Nephron (organoid): ENCODE results near the gene ALG2.
A peak's percentile ranks its signal among the peaks of the same experiment; 100 is the strongest.

ENCODE experiments used
- H3K27ac Mint-ChIP-seq, 3 experiments: 2 replicates each; pipeline ENCODE4 v1.8.0; 2020; ENCODE audit warnings: mixed read lengths in 3 of 3, mild to moderate bottlenecking in 2 of 3, moderate library complexity in 1 of 3
- H3K27me3 Mint-ChIP-seq: 2 replicates; pipeline ENCODE4 v1.8.0; 2021; ENCODE audit warnings: low read depth, mild to moderate bottlenecking, moderate library complexity, mixed read lengths
- H3K36me3 Mint-ChIP-seq: 2 replicates; pipeline ENCODE4 v1.8.0; 2020; ENCODE audit warnings: low read depth, mixed read lengths
- H3K4me1 Mint-ChIP-seq: 2 replicates; pipeline ENCODE4 v1.8.0; 2020; ENCODE audit warnings: mixed read lengths
- H3K4me3 Mint-ChIP-seq, 3 experiments: 2 replicates each; pipeline ENCODE4 v1.8.0; 2020; ENCODE audit warnings: mild to moderate bottlenecking in 3 of 3, mixed read lengths in 3 of 3, moderate library complexity in 2 of 3
- H3K9me3 Mint-ChIP-seq: 2 replicates; pipeline ENCODE4 v1.8.0; 2020; ENCODE audit warnings: mixed read lengths
- TF ChIP-seq, protein P1 (sequence below), 3 experiments: fragments of 200-600 bp; sonication (generic); IDR thresholded peaks; one replicate each; pipeline ENCODE4 v1.5.0; 2021; ENCODE audit warnings: antibody characterized with exemption in 3 of 3; ENCODE audit not compliant: unreplicated experiment in 3 of 3

The ALG2 gene

DNA sequence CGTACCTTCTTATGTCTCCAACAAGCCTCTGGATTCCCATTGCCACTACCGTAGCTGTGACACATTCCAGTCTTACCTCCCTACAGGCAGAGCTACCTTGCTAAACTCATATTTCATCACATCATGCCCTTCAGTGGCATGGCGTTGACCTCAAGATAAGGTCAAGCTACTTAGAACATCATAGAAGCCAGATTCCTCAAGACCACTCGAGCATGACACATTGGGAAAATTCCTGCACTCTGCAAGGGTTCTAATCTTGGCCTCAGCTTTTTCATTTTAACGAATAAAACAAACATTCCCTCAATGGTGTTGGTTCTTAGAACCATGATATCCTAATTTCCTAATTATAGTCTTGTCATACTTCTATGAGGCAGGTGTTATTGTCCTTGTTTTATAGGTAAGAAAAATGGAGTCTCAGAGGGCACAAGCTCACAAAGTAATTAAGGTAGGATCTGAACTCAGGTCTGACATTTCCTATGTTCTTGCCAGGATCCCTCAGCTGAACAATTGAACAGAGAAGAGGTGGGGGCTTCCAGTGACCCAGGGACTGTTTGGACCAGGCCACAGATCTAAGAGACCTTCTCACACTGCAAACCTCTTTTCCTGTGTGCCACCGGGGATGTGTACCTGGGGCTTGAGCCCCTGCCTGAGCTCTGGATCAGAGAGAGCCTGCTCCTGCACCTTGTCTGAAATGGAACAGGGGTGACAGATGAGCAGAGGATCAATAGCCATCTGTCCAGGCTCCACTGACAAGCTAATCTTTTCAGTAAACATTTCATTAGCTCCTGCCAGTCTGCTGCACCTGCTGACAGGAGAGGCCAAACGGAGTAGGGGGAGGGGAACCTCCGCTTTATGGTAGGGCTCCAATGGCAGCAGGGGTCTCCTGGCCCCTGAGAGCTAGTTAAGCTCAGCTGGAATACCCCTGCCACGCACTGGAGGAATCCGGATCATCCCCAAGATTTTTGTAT, 49.3 kb downstream of the ALG2 start:
- no peaks in the 10 kb centered on the region for H3K9me3 Mint-ChIP-seq
- H3K4me1 Mint-ChIP-seq = peaks cover 61% of the 10 kb centered on the region

DNA sequence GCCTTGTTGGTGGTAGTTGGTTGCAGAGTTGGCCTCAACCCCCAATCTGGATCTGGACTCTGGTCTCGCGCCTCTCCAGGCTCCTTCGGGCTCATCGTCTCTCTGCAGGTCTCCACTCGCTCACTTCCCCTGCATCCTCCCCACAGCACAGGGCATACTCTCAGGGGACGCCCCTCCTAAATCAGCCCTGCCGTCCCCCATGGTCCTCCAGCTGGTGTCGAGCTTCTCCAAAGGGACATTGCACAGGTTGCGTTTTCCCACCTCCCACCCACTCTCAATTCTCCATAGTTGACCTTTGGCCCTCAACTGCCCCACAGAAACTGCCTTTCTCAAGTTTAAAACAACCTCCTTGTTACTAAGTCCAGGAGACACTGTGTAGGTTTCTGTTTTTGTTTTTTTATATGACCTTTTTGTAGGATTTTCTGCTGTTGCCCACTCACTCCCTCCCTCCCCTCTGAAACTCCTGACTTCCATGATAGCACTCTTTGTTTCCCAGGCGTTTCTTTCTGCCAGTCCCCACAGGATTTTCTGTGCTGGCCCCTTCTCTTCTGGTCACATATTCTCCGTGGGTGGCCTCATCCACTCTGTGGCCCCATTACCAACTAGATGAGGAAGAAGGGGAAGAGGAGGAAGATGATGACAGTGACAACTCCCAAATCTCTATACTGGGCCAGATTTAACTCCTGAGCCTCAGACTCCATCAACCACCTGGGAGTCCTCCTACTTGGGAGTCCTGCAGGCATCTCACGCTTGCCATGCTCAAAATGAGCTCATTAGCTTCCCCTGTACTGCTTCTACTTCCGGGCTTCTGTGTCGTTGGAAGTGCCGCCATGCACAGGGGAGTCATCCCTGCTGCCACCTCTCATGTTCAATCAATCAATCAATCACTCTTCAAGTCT, 50.3 kb downstream of the ALG2 start:
- Mint-ChIP-seq H3K4me3 (peak overlapping the region in 2 of 3 experiments; percentile 17 to 56), H3K36me3 (no peaks in the 10 kb centered on the region), H3K4me1 (peaks cover 56% of the 10 kb centered on the region), H3K27ac (peak overlapping the region; percentile 4 to 89 (median 65)), H3K27me3 (peaks cover 17% of the 10 kb centered on the region), H3K9me3 (no peaks in the 10 kb centered on the region)
- TF ChIP-seq, protein P1, sequence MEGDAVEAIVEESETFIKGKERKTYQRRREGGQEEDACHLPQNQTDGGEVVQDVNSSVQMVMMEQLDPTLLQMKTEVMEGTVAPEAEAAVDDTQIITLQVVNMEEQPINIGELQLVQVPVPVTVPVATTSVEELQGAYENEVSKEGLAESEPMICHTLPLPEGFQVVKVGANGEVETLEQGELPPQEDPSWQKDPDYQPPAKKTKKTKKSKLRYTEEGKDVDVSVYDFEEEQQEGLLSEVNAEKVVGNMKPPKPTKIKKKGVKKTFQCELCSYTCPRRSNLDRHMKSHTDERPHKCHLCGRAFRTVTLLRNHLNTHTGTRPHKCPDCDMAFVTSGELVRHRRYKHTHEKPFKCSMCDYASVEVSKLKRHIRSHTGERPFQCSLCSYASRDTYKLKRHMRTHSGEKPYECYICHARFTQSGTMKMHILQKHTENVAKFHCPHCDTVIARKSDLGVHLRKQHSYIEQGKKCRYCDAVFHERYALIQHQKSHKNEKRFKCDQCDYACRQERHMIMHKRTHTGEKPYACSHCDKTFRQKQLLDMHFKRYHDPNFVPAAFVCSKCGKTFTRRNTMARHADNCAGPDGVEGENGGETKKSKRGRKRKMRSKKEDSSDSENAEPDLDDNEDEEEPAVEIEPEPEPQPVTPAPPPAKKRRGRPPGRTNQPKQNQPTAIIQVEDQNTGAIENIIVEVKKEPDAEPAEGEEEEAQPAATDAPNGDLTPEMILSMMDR (IDR thresholded peaks at IDR 0.05; ENCODE audit: unreplicated experiment in 3 of 3) = no peak

More for the DNA sequence above, 49.3 kb downstream of the ALG2 start:
- Mint-ChIP-seq H3K4me3 (peak overlapping the region in 2 of 3 experiments; percentile 2 to 55), H3K27me3 (peaks cover 13% of the 10 kb centered on the region), H3K36me3 (no peaks in the 10 kb centered on the region), H3K27ac (peak overlapping the region; percentile 4 to 89 (median 53))
- TF ChIP-seq, protein P1 (IDR thresholded peaks at IDR 0.05; ENCODE audit: unreplicated experiment in 3 of 3) = no peak

DNA sequence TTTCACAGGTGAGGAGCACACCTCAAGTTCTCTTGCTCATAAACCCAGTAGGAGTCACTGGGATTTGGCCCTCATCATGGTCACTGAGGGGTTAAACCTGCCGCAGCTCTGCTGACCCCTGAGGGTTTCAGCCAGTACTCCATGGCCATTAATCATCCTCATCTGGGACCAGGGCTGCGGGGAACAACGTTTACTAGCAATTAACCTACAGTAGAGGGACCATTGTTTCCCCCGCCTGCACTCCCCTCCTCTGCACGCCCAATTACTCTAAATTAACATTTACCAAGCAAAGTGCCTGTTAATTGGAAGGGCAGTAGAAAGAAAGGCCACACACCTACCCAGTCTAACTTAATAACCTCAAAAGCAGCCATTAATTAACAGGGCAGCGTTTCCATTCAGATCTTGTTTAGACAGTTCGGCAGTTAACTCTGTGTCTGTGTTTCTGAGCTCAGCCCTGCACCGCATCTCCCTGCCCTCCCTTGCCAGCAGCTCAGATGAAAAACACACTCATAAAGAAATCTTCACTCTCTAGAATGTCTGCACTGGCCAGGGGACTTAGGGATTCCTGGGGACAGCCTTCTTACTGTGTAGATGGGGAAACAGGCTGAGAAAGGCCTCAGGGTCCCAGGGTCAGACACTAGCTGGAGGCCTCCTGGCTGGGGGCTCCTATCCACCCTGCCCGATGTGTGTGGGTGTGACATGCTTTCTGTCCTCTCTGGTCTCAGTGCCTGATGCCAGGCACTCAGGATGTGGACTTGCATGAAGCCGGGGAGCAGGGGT, 51.6 kb downstream of the ALG2 start:
- no peaks in the 10 kb centered on the region for H3K9me3 Mint-ChIP-seq

DNA sequence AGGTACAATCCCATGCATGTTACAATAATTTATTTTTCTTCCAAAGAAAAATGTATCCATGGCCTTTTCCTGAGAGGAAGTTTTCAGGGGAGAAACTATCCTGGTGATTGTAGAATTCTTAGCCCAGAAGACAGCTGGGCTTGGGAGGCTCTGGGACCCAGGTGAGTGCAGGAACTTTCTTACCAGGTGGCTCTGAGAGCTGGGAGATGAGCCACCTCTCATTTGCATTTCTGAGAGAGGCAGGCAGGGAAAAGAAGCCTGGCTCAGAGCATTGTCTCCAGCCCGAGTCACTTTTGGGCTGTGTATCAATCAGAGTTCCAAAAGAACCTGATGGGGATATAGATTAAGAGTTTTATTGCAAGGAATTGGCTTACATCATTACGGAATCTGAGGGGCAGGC, 52.7 kb downstream of the ALG2 start:
- no peaks in the 10 kb centered on the region for H3K9me3 Mint-ChIP-seq
- no peaks in the 10 kb centered on the region for H3K36me3 Mint-ChIP-seq
- H3K4me3 Mint-ChIP-seq = no peak overlapping the region
- TF ChIP-seq, protein P1 (IDR thresholded peaks at IDR 0.05; ENCODE audit: unreplicated experiment in 3 of 3) = no peak
- peak overlapping the region in 1 of 3 experiments; percentile 92 for H3K27ac Mint-ChIP-seq
- peaks cover 26% of the 10 kb centered on the region for H3K27me3 Mint-ChIP-seq
- H3K4me1 Mint-ChIP-seq = peaks cover 47% of the 10 kb centered on the region

More for the DNA sequence above, 51.6 kb downstream of the ALG2 start:
- TF ChIP-seq, protein P1 (IDR thresholded peaks at IDR 0.05; ENCODE audit: unreplicated experiment in 3 of 3) = peak in 2 of 3 experiments; percentile 20 to 30
- Mint-ChIP-seq H3K36me3 (no peaks in the 10 kb centered on the region), H3K4me3 (peak overlapping the region; percentile 4 to 35 (median 29)), H3K4me1 (peaks cover 52% of the 10 kb centered on the region), H3K27me3 (peaks cover 25% of the 10 kb centered on the region), H3K27ac (peak overlapping the region; percentile 63 to 92 (median 90))

DNA sequence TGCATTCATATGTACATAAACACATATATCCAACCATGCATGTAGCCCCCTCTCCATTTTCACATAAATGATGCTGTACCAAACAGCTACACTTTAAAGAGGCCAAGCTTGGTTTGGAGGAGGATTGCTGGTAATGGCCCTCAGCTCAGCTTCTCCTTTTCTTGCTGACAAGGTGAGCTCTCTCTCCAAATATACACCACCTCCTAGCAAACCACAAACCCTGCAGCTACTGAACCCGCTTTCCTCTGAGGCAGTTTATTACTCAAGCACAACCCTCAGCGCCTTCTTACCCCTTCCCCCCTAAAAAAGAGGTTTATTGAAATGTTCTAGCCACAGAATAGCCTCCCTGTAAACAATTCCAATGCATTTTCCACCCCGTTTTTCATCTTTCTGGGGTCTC, 54.0 kb downstream of the ALG2 start:
- H3K9me3 Mint-ChIP-seq = no peaks in the 10 kb centered on the region
- peaks cover 22% of the 10 kb centered on the region for H3K27me3 Mint-ChIP-seq
- H3K4me1 Mint-ChIP-seq = peaks cover 33% of the 10 kb centered on the region
- no peak overlapping the region for H3K4me3 Mint-ChIP-seq
- TF ChIP-seq, protein P1 (IDR thresholded peaks at IDR 0.05; ENCODE audit: unreplicated experiment in 3 of 3) = no peak
- no peak overlapping the region for H3K27ac Mint-ChIP-seq
- H3K36me3 Mint-ChIP-seq = no peaks in the 10 kb centered on the region
